C4-2B (cell line): Measurements from ENCODE around the gene NRN1L.

ENCODE experiments used
- CTCF ChIP-seq: fragments of 450-650 bp; conservative IDR thresholded peaks from 2 replicates; pipeline ENCODE4 v1.5.1; 2017; ENCODE audit warnings: mild to moderate bottlenecking
- ZFX ChIP-seq: fragments of 450-650 bp; IDR thresholded peaks from 2 replicates; pipeline ENCODE4 v1.6.1; 2017

GRCh38 chr16:67841198-67841815, 43.4 kb upstream of the NRN1L start:
- no peak for TF ChIP-seq CTCF
- TF ChIP-seq ZFX = no peak
